ENCODE measurements around the gene TMEM175.

Gene TMEM175

DNA sequence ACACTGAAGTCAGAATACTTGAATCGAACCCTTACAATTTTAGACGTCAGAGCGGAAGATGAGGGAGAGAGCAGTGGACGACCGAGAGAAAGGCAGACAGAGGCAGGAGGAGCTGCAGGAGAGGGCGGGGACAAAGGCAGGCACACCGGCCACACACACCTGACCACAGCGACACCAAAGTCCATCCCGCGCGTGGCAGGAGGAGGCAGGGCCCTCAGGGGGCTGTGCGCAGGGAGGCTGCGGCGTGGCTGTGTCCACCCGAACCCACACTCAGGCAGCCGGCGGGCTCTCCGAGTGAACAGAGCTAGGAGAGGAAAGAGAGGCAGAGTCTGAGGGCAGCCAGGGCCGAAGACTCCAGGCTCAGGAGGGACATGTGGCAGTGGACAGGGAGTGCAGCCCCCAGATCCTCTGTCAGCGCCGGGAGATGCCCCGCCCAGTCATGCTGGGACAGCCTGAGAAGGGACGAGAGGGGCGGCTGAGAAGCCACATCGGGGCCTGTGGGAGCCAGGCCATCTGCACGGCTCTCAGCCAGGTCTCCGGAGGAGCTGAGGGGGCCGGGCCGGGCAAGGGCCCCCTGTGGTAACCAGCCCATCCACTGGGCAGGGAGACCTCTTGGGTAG lies 20.3 kb upstream of the TMEM175 start:
- POLR2A ChIA-PET, result no interaction called here
- DNase-seq (ENCODE audit: low read depth, low spot score), result no peak
- TF ChIP-seq, protein P1, sequence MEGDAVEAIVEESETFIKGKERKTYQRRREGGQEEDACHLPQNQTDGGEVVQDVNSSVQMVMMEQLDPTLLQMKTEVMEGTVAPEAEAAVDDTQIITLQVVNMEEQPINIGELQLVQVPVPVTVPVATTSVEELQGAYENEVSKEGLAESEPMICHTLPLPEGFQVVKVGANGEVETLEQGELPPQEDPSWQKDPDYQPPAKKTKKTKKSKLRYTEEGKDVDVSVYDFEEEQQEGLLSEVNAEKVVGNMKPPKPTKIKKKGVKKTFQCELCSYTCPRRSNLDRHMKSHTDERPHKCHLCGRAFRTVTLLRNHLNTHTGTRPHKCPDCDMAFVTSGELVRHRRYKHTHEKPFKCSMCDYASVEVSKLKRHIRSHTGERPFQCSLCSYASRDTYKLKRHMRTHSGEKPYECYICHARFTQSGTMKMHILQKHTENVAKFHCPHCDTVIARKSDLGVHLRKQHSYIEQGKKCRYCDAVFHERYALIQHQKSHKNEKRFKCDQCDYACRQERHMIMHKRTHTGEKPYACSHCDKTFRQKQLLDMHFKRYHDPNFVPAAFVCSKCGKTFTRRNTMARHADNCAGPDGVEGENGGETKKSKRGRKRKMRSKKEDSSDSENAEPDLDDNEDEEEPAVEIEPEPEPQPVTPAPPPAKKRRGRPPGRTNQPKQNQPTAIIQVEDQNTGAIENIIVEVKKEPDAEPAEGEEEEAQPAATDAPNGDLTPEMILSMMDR (IDR thresholded peaks at IDR 0.05; ENCODE audit: insufficient read depth, low read length, missing control alignments), result no peak
- no peak overlapping the region for H3K4me3 ChIP-seq (ENCODE audit: low read depth, low read length)
- CTCF ChIA-PET, result no interaction called here

DNA sequence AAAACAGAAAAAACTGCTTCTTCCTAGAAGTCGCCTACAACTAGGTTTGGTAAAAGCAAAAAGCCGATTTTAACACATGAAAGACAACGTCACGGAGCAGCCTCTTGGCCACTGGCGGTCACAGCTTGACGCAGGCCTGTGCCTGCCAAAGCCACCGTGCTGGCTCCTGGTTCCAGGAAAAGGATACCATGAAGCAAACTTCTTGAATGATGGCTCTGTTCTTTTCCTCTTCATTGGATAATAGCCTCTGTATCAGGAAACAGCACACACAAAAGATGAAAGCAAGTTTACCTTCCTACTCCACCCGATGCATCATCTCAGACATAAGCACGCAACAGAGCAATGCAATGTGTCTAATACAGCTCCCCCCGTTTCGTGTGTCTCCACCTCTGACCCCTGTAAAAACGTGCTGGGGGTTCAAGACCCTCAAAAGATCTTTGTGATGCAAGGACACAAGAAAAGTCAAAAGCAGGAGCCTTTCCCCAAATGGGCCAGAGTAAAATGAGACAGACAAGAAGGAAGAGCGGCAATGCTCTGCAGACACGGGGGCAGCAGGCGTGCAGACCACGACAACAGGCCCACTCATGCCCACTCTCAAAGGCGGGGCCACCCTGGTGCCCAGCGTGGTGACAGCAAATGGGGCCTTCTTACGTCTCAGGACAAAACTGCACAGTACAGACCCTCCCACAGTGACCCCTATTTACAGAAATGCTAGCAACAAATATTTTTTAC lies 19.5 kb upstream of the TMEM175 start:
- TF ChIP-seq, protein P1 (IDR thresholded peaks at IDR 0.05; ENCODE audit: insufficient read depth, low read length, missing control alignments), result no peak
- DNase-seq (ENCODE audit: low read depth, low spot score), result no peak
- CTCF ChIA-PET, result no interaction called here
- H3K4me3 ChIP-seq (ENCODE audit: low read depth, low read length), result no peak overlapping the region
- POLR2A ChIA-PET, result no interaction called here

- no peak for DNase-seq (ENCODE audit: low read depth, low spot score)
- TF ChIP-seq, protein P1 (IDR thresholded peaks at IDR 0.05; ENCODE audit: insufficient read depth, low read length, missing control alignments), result no peak
- CTCF ChIA-PET, result no interaction called here
- POLR2A ChIA-PET, result no interaction called here
- H3K4me3 ChIP-seq (ENCODE audit: low read depth, low read length), result no peak overlapping the region
Observed at GRCh38 chr4:913280-913618, 19.0 kb upstream of the TMEM175 start.

GRCh38 chr4:914531-914930 lies 17.7 kb upstream of the TMEM175 start:
- ChIA-PET CTCF (no interaction called here), POLR2A (no interaction called here)
- DNase-seq (ENCODE audit: low read depth, low spot score), result no peak
- no peak overlapping the region for H3K4me3 ChIP-seq (ENCODE audit: low read depth, low read length)
- TF ChIP-seq, protein P1 (IDR thresholded peaks at IDR 0.05; ENCODE audit: insufficient read depth, low read length, missing control alignments), result no peak

GRCh38 chr4:915041-915474 lies 17.2 kb upstream of the TMEM175 start:
- ChIA-PET CTCF (no interaction called here), POLR2A (no interaction called here)
- H3K4me3 ChIP-seq (ENCODE audit: low read depth, low read length), result no peak overlapping the region; the same call in none of the 2 replicates
- TF ChIP-seq, protein P1 (IDR thresholded peaks at IDR 0.05; ENCODE audit: insufficient read depth, low read length, missing control alignments), result no peak
- DNase-seq (ENCODE audit: low read depth, low spot score), result no peak

GRCh38 chr4:915595-915994 lies 16.7 kb upstream of the TMEM175 start:
- TF ChIP-seq, protein P1 (IDR thresholded peaks at IDR 0.05; ENCODE audit: insufficient read depth, low read length, missing control alignments), result no peak
- CTCF ChIA-PET, result no interaction called here
- H3K4me3 ChIP-seq (ENCODE audit: low read depth, low read length), result no peak overlapping the region
- POLR2A ChIA-PET, result no interaction called here
- DNase-seq (ENCODE audit: low read depth, low spot score), result no peak
